Fibroblast of mammary gland (primary cell): Measurements from ENCODE around the gene LPP.
A peak's percentile ranks its signal among the peaks of the same experiment; 100 is the strongest.

ENCODE experiments used
- DNase-seq: peaks from one replicate; pipeline ENCODE4 v3.0.0-alpha.2; 2010; ENCODE audit warnings: low read depth
- H3K4me3 ChIP-seq: 2 replicates; pipeline ENCODE4 v1.5.1; 2011; ENCODE audit warnings: low read depth, mild to moderate bottlenecking, low read length, moderate library complexity; ENCODE audit not compliant: control insufficient read depth
- CTCF ChIP-seq: conservative IDR thresholded peaks from 2 replicates; pipeline ENCODE4 v1.5.1; 2011; ENCODE audit warnings: low read depth, low read length, inconsistent platforms; ENCODE audit not compliant: control insufficient read depth, insufficient read depth

LPP gene

DNA sequence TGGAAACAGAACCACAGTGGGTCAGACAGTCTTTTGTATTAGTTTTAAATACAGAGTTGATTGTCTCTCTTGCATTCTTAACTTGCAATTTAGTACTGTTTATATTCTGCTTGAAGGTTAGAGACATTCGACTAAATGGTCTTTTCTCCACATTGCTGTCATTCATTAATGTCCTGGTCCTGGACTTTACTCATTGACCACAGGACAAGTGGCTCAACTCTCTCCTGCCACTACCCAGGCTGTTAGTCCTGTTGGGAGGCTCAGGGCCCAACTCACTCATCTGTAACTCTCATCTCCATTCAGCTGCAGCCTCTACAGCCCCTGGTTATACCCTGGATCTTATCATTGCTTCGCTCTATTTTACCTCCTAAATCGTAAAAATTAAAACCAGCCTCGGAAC, 427.4 kb downstream of the LPP start:
- DNase-seq: no peak
- H3K4me3 ChIP-seq: no peak overlapping the region
- TF ChIP-seq CTCF: no peak

DNA sequence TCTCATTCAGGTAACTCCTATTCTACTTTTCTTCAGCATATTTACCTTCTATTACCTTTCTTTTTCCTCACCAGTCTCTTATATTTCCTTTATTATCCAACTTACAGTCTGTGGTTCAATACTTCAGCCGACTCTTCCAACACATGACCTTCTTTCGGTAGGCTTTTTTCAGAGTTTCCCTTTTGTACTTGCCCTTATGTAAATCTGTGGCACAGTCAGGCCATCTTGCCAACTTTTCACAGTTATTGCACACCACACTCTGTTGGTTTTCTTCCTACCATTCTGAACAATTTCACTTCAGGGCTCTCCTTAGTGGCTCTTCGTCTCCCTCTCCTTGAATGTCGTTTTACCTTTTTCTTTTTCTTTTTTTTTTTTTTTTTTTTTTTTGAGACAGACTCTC, 427.8 kb downstream of the LPP start:
- TF ChIP-seq CTCF: no peak
- no peak overlapping the region for H3K4me3 ChIP-seq
- no peak for DNase-seq

GRCh38 chr3:188583341-188584161, 429.6 kb downstream of the LPP start:
- DNase-seq: peak; percentile 18
- H3K4me3 ChIP-seq: no peak overlapping the region
- TF ChIP-seq CTCF: no peak

- peak; percentile 85 for DNase-seq
- peak overlapping the region; percentile 28 for H3K4me3 ChIP-seq
- TF ChIP-seq CTCF: no peak
These were observed 430.2 kb downstream of the LPP start for GRCh38 chr3:188584162-188584529.

DNA sequence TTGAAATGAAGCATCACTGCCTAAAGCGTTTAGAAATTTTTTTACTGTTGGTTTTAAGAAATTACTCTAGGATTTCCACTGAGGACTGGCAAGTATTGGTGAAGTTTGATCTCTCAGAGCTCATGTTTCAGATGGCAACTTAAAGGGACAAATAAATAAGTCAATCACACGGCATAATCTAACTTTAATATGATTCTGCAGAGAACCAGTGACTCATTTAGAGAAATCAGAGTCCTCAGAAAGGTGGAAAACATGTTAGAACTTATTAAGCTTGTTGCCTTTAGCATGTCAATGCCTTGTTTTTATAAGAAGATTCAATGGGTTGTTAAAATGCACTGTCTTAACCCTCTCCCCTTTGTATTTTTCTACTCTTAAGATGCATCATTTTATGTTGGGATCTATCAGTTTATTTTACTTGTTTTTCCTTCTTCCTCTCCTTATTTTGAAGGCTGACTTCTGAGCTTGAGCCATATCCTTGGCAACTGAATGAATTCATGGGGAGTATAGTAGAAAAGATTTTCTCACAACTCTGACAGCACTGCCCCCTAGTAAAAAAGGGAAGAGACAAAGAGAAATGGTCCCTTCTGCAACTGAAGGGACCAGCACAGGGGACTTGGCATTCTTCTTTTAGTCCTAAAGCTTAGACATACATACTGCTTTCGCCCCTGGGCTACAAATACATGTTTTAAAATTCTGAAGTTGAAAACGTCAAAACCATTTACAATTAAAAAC, 431.2 kb downstream of the LPP start:
- TF ChIP-seq CTCF: peak; percentile 3
- H3K4me3 ChIP-seq: no peak overlapping the region
- DNase-seq: peak; percentile 28

DNA sequence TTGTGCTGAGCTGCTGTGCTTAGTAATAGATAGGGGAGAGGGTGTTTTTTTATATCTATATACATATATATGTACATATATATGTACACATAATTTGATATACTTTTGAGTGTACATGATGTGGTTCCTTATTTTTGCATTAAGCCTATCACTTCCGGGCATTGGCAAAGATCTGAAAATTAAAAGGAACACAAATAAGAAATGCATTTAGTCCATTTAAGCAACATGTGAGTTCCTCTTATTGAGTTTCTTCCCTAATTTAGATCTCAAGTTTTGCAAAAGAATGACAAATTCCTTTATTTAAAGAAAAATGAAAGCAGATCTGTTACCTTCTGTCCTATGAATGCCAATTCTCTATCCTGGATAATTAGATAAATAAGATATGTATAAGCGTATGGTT, 435.1 kb downstream of the LPP start:
- no peak for TF ChIP-seq CTCF
- H3K4me3 ChIP-seq: no peak overlapping the region
- DNase-seq: no peak
